ENCODE measurements around the gene FLT3. TPM values are rescaled to one million over a fixed set of nuclear protein-coding genes. Genes with fewer than 3 reads are reported as not detected.

Gene FLT3
- total and polyA plus RNA-seq, 2 donors from 2014 or later: 2.9 TPM; not detected in 1

- peak in 2 of 5 donors; percentile 2 to 16 for DNase-seq
- Histone ChIP-seq H3K9ac (ENCODE audit: low read length in 3 of 3) (no peak overlapping the region), H3K9me3 (ENCODE audit: control insufficient read depth in 2 of 3, insufficient read depth in 1 of 3, low read length in 3 of 3) (no peaks in the 10 kb centered on the region), H3K4me3 (ENCODE audit: low read length in 3 of 3) (peak overlapping the region in 2 of 3 donors; percentile 79 to 90), H3K4me1 (ENCODE audit: control insufficient read depth in 2 of 3, insufficient read depth in 2 of 3, low read depth in 1 of 3, low read length in 3 of 3) (peaks cover 0 to 7% (median 3%) of the 10 kb centered on the region in 3 donors), H3K27ac (ENCODE audit: low read depth in 2 of 2, low read length in 2 of 2) (no peak overlapping the region), H3K36me3 (ENCODE audit: control insufficient read depth in 2 of 3, insufficient read depth in 3 of 3, low read length in 3 of 3) (no peaks in the 10 kb centered on the region), H3K27me3 (ENCODE audit: control insufficient read depth, insufficient read depth, low read length) (no peaks in the 10 kb centered on the region)
- no peak for FAIRE-seq
- TF ChIP-seq, protein P1, sequence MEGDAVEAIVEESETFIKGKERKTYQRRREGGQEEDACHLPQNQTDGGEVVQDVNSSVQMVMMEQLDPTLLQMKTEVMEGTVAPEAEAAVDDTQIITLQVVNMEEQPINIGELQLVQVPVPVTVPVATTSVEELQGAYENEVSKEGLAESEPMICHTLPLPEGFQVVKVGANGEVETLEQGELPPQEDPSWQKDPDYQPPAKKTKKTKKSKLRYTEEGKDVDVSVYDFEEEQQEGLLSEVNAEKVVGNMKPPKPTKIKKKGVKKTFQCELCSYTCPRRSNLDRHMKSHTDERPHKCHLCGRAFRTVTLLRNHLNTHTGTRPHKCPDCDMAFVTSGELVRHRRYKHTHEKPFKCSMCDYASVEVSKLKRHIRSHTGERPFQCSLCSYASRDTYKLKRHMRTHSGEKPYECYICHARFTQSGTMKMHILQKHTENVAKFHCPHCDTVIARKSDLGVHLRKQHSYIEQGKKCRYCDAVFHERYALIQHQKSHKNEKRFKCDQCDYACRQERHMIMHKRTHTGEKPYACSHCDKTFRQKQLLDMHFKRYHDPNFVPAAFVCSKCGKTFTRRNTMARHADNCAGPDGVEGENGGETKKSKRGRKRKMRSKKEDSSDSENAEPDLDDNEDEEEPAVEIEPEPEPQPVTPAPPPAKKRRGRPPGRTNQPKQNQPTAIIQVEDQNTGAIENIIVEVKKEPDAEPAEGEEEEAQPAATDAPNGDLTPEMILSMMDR (IDR thresholded peaks at IDR 0.05; ENCODE audit: borderline replicate concordance, extremely low read depth, insufficient read depth): no peak
- intact Hi-C loops (cut with DNase I): no loop called here
These were observed 40.2 kb upstream of the FLT3 start for GRCh38 chr13:28140433-28141125.

DNA sequence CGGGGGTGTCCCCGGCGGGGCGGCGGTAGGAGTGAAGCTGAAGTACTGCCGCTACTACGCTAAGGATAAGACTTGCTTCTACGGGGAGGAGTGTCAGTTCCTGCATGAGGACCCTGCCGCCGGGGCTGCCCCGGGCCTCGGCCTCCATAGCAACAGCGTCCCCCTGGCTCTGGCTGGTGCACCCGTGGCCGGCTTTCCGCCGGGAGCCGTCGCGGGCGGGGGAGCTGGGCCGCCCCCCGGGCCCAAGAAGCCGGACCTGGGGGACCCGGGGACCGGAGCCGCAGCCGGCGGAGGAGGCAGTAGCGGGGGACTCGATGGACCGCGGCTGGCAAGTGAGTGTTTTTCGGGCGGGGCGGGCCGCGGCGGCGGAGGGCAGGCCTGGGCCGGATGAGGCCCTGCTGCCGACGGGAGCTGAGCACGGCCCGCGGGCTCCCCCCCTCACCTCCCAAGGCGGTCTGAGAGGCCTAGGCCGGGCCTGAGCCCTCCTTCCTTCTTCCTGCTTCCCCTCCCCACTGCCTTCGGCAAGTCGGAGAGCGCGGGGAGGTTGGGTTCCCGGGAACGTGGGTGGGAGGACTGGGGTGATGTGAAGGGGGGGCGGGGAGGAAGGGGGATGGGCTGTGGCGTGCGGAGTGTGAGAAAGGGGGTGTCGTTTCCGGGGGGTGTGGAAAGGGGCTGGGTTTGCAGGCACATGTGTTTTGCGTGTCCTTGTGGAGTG, 38.5 kb upstream of the FLT3 start:
- intact Hi-C loops (cut with DNase I): no loop called here
- FAIRE-seq (no peak), DNase-seq (peak; percentile 92 to 96 (median 95))
- no peaks in the 10 kb centered on the region for H3K9me3 ChIP-seq (ENCODE audit: control insufficient read depth in 2 of 3, insufficient read depth in 1 of 3, low read length in 3 of 3)
- TF ChIP-seq, protein P1 (IDR thresholded peaks at IDR 0.05; ENCODE audit: borderline replicate concordance, extremely low read depth, insufficient read depth): no peak
- no peaks in the 10 kb centered on the region for H3K36me3 ChIP-seq (ENCODE audit: control insufficient read depth in 2 of 3, insufficient read depth in 3 of 3, low read length in 3 of 3)
- peak overlapping the region; percentile 96 to 97 for H3K27ac ChIP-seq (ENCODE audit: low read depth in 2 of 2, low read length in 2 of 2)
- H3K4me1 ChIP-seq (ENCODE audit: control insufficient read depth in 2 of 3, insufficient read depth in 2 of 3, low read depth in 1 of 3, low read length in 3 of 3): peaks cover 0 to 7% (median 3%) of the 10 kb centered on the region in 3 donors
- H3K9ac ChIP-seq (ENCODE audit: low read length in 3 of 3): peak overlapping the region; percentile 92 to 96 (median 95)
- H3K4me3 ChIP-seq (ENCODE audit: low read length in 3 of 3): peak overlapping the region; percentile 79 to 96 (median 90)
- H3K27me3 ChIP-seq (ENCODE audit: control insufficient read depth, insufficient read depth, low read length): no peaks in the 10 kb centered on the region

GRCh38 chr13:28138012-28138755, 37.8 kb upstream of the FLT3 start, which contains the start of gene PAN3:
PAN3 (plus strand) TSS chr13:28138545; CDS start chr13:28138658, 113 bp downstream.
- peak; percentile 93 to 97 (median 97) for DNase-seq
- no peaks in the 10 kb centered on the region for H3K36me3 ChIP-seq (ENCODE audit: control insufficient read depth in 2 of 3, insufficient read depth in 3 of 3, low read length in 3 of 3)
- H3K9me3 ChIP-seq (ENCODE audit: control insufficient read depth in 2 of 3, insufficient read depth in 1 of 3, low read length in 3 of 3): no peaks in the 10 kb centered on the region
- FAIRE-seq: no peak
- H3K9ac ChIP-seq (ENCODE audit: low read length in 3 of 3): peak within 1 kb of the TSS; percentile 92 to 98 (median 96)
- TF ChIP-seq, protein P1 (IDR thresholded peaks at IDR 0.05; ENCODE audit: borderline replicate concordance, extremely low read depth, insufficient read depth): no peak
- H3K27me3 ChIP-seq (ENCODE audit: control insufficient read depth, insufficient read depth, low read length): no peaks in the 10 kb centered on the region
- peaks cover 0 to 7% (median 3%) of the 10 kb centered on the region in 3 donors for H3K4me1 ChIP-seq (ENCODE audit: control insufficient read depth in 2 of 3, insufficient read depth in 2 of 3, low read depth in 1 of 3, low read length in 3 of 3)
- H3K27ac ChIP-seq (ENCODE audit: low read depth in 2 of 2, low read length in 2 of 2): peak within 1 kb of the TSS; percentile 96 to 97
- intact Hi-C loops (cut with DNase I): no loop called here
- H3K4me3 ChIP-seq (ENCODE audit: low read length in 3 of 3): peak within 1 kb of the TSS; percentile 79 to 96 (median 96)

All from kidney (tissue), 14 donors.